Neural cell (in vitro differentiated cells): ENCODE measurements around the gene GALNT15. TPM values are rescaled to one million over a fixed set of nuclear protein-coding genes. Genes with fewer than 3 reads are reported as not detected.

Experiments
- H2AFZ ChIP-seq: fragments of 200-600, 300-800 bp; sonication (generic), shearing (Covaris generic); 2 replicates; pipeline ENCODE4 v1.6.0; 2014; ENCODE audit warnings: low read depth, mild to moderate bottlenecking, antibody characterized with exemption, low read length, moderate library complexity
- H3F3A ChIP-seq: fragments of 200-600 bp; shearing (Covaris generic); 2 replicates; pipeline ENCODE4 v1.6.1; 2016; ENCODE audit warnings: mild to moderate bottlenecking, moderate library complexity, mixed read lengths, antibody characterized with exemption, low read length; ENCODE audit not compliant: insufficient read depth, poor library complexity, severe bottlenecking
- H3K27ac ChIP-seq: fragments of 200-600, 300-800 bp; sonication (generic), shearing (Covaris generic); 2 replicates; pipeline ENCODE4 v1.5.1; 2014; ENCODE audit warnings: mild to moderate bottlenecking, low read length, moderate library complexity
- H3K27me3 ChIP-seq: fragments of 300-800, 200-600 bp; sonication (generic), shearing (Covaris generic); 2 replicates; pipeline ENCODE4 v1.6.0; 2014; ENCODE audit warnings: mild to moderate bottlenecking, low read depth, low read length, moderate library complexity; ENCODE audit not compliant: insufficient read depth
- H3K36me3 ChIP-seq: fragments of 300-800, 200-600 bp; sonication (generic), shearing (Covaris generic); 2 replicates; pipeline ENCODE4 v1.5.1; 2014; ENCODE audit warnings: mild to moderate bottlenecking, antibody characterized with exemption, low read length, moderate library complexity; ENCODE audit not compliant: insufficient read depth
- H3K4me2 ChIP-seq: fragments of 300-800, 200-600 bp; sonication (generic), shearing (Covaris generic); 2 replicates; pipeline ENCODE4 v1.6.0; 2014; ENCODE audit warnings: mild to moderate bottlenecking, low read length
- H3K4me3 ChIP-seq: fragments of 300-800, 200-600 bp; sonication (generic), shearing (Covaris generic); 2 replicates; pipeline ENCODE4 v1.5.1; 2014; ENCODE audit warnings: mild to moderate bottlenecking, low read length, moderate library complexity
- H3K79me2 ChIP-seq: fragments of 200-600 bp; shearing (Covaris generic); replicated peaks from 2 replicates; pipeline ENCODE4 v1.6.0; 2014; ENCODE audit warnings: mild to moderate bottlenecking, low read length, moderate library complexity; ENCODE audit not compliant: insufficient read depth
- H3K9ac ChIP-seq: fragments of 300-800, 200-600 bp; sonication (generic), shearing (Covaris generic); 2 replicates; pipeline ENCODE4 v1.6.1; 2016; ENCODE audit warnings: mild to moderate bottlenecking, low read length, mixed read lengths
- H3K9me2 ChIP-seq: fragments of 200-600 bp; shearing (Covaris generic); 2 replicates; pipeline ENCODE4 v1.6.1; 2016; ENCODE audit warnings: mild to moderate bottlenecking, low read length, mixed read lengths; ENCODE audit not compliant: insufficient read depth
- H3K9me3 ChIP-seq: fragments of 200-600, 300-800 bp; sonication (generic), shearing (Covaris generic); 2 replicates; pipeline ENCODE4 v1.6.1; 2016; ENCODE audit warnings: mild to moderate bottlenecking, mixed run types, low read length, moderate library complexity, mixed read lengths
- H4K20me1 ChIP-seq: fragments of 200-600 bp; shearing (Covaris generic); 2 replicates; pipeline ENCODE4 v1.6.1; 2016; ENCODE audit warnings: mild to moderate bottlenecking, mixed run types; ENCODE audit not compliant: insufficient read depth
- CTCF ChIP-seq: fragments of 450-650 bp; IDR thresholded peaks from 2 replicates; pipeline ENCODE4 v1.5.1; 2014; ENCODE audit warnings: antibody characterized with exemption, mild to moderate bottlenecking, moderate library complexity; ENCODE audit not compliant: poor library complexity, severe bottlenecking
- EP300 ChIP-seq: fragments of 450-650 bp; conservative IDR thresholded peaks from 2 replicates; pipeline ENCODE4 v1.6.1; 2014; ENCODE audit warnings: antibody characterized with exemption, mild to moderate bottlenecking, moderate library complexity; ENCODE audit not compliant: poor library complexity, severe bottlenecking
- EZH2 ChIP-seq: fragments of 200-600, 300-800 bp; shearing (Covaris generic), sonication (generic); IDR thresholded peaks from 2 replicates; pipeline ENCODE4 v1.6.1; 2014; ENCODE audit warnings: antibody characterized with exemption, low read length, borderline replicate concordance, mild to moderate bottlenecking; ENCODE audit not compliant: insufficient read depth, poor library complexity, severe bottlenecking
- MXI1 ChIP-seq: fragments of 450-650 bp; conservative IDR thresholded peaks from 2 replicates; pipeline ENCODE4 v1.6.1; 2014; ENCODE audit warnings: antibody characterized with exemption, mild to moderate bottlenecking; ENCODE audit not compliant: poor library complexity, severe bottlenecking
- POLR2AphosphoS5 ChIP-seq: IDR thresholded peaks from 2 replicates; pipeline ENCODE4 v1.6.1; 2012
- RAD21 ChIP-seq: fragments of 450-650 bp; conservative IDR thresholded peaks from 2 replicates; pipeline ENCODE4 v1.6.1; 2014; ENCODE audit warnings: antibody characterized with exemption, mild to moderate bottlenecking, moderate library complexity
- SMC3 ChIP-seq: fragments of 450-650 bp; conservative IDR thresholded peaks from 2 replicates; pipeline ENCODE4 v1.6.1; 2014; ENCODE audit warnings: antibody characterized with exemption, mild to moderate bottlenecking, moderate library complexity; ENCODE audit not compliant: poor library complexity
- TAF1 ChIP-seq: IDR thresholded peaks from 2 replicates; pipeline ENCODE4 v1.6.1; 2012; ENCODE audit warnings: low read depth
- polyA plus RNA-seq: library from polyadenylated mRNA; depleted of rRNA; stranded (reverse); fragments of >200 nt; gene quantifications from 2 replicates; pipeline ENCODE4 v1.2.3, GENCODE V29; 2014
- TF ChIP-seq, protein P1 (sequence below): IDR thresholded peaks from 2 replicates; pipeline ENCODE4 v1.6.1; 2012; ENCODE audit warnings: borderline replicate concordance

Gene GALNT15
- polyA plus RNA-seq, 1 donor from 2014 or later: 1.5 TPM

GRCh38 chr3:16222547-16222946, 48.1 kb downstream of the GALNT15 start:
- no peaks in the 10 kb centered on the region for H4K20me1 ChIP-seq
- no peak overlapping the region for H2AFZ ChIP-seq
- no peak overlapping the region for H3K9ac ChIP-seq
- no peaks in the 10 kb centered on the region for H3K79me2 ChIP-seq
- H3K4me3 ChIP-seq: no peak overlapping the region
- no peak overlapping the region for H3K27ac ChIP-seq
- no peak overlapping the region for H3K4me2 ChIP-seq
- no peaks in the 10 kb centered on the region for H3K9me3 ChIP-seq
- H3K9me2 ChIP-seq: no peaks in the 10 kb centered on the region
- no peaks in the 10 kb centered on the region for H3K36me3 ChIP-seq
- TF ChIP-seq, protein P1, sequence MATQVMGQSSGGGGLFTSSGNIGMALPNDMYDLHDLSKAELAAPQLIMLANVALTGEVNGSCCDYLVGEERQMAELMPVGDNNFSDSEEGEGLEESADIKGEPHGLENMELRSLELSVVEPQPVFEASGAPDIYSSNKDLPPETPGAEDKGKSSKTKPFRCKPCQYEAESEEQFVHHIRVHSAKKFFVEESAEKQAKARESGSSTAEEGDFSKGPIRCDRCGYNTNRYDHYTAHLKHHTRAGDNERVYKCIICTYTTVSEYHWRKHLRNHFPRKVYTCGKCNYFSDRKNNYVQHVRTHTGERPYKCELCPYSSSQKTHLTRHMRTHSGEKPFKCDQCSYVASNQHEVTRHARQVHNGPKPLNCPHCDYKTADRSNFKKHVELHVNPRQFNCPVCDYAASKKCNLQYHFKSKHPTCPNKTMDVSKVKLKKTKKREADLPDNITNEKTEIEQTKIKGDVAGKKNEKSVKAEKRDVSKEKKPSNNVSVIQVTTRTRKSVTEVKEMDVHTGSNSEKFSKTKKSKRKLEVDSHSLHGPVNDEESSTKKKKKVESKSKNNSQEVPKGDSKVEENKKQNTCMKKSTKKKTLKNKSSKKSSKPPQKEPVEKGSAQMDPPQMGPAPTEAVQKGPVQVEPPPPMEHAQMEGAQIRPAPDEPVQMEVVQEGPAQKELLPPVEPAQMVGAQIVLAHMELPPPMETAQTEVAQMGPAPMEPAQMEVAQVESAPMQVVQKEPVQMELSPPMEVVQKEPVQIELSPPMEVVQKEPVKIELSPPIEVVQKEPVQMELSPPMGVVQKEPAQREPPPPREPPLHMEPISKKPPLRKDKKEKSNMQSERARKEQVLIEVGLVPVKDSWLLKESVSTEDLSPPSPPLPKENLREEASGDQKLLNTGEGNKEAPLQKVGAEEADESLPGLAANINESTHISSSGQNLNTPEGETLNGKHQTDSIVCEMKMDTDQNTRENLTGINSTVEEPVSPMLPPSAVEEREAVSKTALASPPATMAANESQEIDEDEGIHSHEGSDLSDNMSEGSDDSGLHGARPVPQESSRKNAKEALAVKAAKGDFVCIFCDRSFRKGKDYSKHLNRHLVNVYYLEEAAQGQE: no peak
- TF ChIP-seq MXI1 (no peak), EZH2 (no peak), POLR2AphosphoS5 (no peak), EP300 (no peak), TAF1 (no peak), RAD21 (no peak), SMC3 (no peak), CTCF (no peak)
- no peaks in the 10 kb centered on the region for H3F3A ChIP-seq
- no peaks in the 10 kb centered on the region for H3K27me3 ChIP-seq

DNA sequence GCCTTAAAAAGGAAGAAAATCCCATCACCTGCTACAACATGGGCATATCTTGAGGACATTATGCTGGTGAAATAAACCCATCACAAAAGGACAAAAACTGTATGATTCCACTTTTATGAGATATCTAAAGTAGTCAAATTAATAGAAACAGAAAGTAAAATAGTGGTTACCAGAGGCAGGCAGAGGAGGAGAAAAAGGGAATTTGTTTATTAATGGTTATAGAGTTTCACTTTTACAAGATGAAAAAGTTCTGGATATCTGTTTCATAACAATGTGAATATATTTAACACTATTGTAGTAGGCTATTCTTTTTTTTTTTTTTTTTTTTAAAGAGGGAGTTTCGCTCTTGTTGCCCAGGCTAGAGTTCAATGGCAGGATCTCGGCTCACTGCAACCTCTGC, 49.8 kb downstream of the GALNT15 start:
- TF ChIP-seq RAD21 (no peak), MXI1 (no peak), EZH2 (no peak), POLR2AphosphoS5 (no peak), CTCF (no peak), EP300 (no peak), TAF1 (no peak), SMC3 (no peak)
- TF ChIP-seq, protein P1: no peak
- H4K20me1 ChIP-seq: no peaks in the 10 kb centered on the region
- H2AFZ ChIP-seq: no peak overlapping the region
- H3K27me3 ChIP-seq: no peaks in the 10 kb centered on the region
- no peaks in the 10 kb centered on the region for H3K9me2 ChIP-seq
- no peaks in the 10 kb centered on the region for H3K79me2 ChIP-seq
- H3F3A ChIP-seq: no peaks in the 10 kb centered on the region
- H3K9ac ChIP-seq: no peak overlapping the region
- no peaks in the 10 kb centered on the region for H3K36me3 ChIP-seq
- no peak overlapping the region for H3K4me3 ChIP-seq
- no peaks in the 10 kb centered on the region for H3K9me3 ChIP-seq
- H3K4me2 ChIP-seq: no peak overlapping the region
- H3K27ac ChIP-seq: no peak overlapping the region
